Fibroblast of the aortic adventitia (primary cell): ENCODE results near the gene MDH2. TPM values are rescaled to one million over a fixed set of nuclear protein-coding genes. Genes with fewer than 3 reads are reported as not detected.
A peak's percentile ranks its signal among the peaks of the same experiment; 100 is the strongest.
"Not testable (repeated sequence)": the region's sequence is repeated elsewhere in the genome, so short reads cannot be mapped to it uniquely, and the experiment has no call there.

Source experiments
- DNase-seq: peaks from one replicate; pipeline ENCODE4 v3.0.0-alpha.2; 2010; ENCODE audit warnings: low read depth
- H3K4me3 ChIP-seq: 2 replicates; pipeline ENCODE4 v1.5.1; 2011; ENCODE audit warnings: low read depth, mild to moderate bottlenecking, control low read depth, low read length, moderate library complexity
- total RNA-seq: library from RNA; depleted of rRNA; stranded (reverse); fragments of >200 nt; gene quantifications from 2 replicates; pipeline ENCODE4 v1.2.3, GENCODE V29; 2012; ENCODE audit warnings: low replicate concordance
- TF ChIP-seq, protein P1 (sequence below): IDR thresholded peaks from 2 replicates; pipeline ENCODE4 v1.5.1; 2011; ENCODE audit warnings: mild to moderate bottlenecking, low read length, control low read depth, inconsistent platforms; ENCODE audit not compliant: insufficient read depth

MDH2 gene
- total RNA-seq, 1 donor = 43.8 TPM

DNA sequence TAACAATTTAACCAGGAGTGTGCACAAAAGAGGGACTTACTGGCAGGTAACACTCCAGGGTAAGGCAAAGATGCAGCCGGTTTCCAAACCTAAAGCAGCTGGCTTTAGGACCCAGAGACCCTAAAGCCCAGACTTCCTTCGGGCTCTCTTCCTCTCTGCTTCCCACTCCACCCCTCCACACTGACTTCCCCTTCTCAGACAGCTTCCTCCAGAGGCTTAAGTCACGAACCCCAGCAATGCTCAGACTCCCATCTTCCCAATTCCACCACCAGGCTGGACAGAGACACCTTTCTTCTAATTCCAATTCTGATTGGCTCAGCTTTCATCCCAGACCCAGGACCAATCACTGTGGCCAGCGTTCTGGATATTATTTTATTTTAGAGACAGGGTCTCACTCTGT is 24.9 kb upstream of the MDH2 start:
- TF ChIP-seq, protein P1, sequence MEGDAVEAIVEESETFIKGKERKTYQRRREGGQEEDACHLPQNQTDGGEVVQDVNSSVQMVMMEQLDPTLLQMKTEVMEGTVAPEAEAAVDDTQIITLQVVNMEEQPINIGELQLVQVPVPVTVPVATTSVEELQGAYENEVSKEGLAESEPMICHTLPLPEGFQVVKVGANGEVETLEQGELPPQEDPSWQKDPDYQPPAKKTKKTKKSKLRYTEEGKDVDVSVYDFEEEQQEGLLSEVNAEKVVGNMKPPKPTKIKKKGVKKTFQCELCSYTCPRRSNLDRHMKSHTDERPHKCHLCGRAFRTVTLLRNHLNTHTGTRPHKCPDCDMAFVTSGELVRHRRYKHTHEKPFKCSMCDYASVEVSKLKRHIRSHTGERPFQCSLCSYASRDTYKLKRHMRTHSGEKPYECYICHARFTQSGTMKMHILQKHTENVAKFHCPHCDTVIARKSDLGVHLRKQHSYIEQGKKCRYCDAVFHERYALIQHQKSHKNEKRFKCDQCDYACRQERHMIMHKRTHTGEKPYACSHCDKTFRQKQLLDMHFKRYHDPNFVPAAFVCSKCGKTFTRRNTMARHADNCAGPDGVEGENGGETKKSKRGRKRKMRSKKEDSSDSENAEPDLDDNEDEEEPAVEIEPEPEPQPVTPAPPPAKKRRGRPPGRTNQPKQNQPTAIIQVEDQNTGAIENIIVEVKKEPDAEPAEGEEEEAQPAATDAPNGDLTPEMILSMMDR = no peak
- H3K4me3 ChIP-seq = no peak overlapping the region
- DNase-seq = no peak

DNA sequence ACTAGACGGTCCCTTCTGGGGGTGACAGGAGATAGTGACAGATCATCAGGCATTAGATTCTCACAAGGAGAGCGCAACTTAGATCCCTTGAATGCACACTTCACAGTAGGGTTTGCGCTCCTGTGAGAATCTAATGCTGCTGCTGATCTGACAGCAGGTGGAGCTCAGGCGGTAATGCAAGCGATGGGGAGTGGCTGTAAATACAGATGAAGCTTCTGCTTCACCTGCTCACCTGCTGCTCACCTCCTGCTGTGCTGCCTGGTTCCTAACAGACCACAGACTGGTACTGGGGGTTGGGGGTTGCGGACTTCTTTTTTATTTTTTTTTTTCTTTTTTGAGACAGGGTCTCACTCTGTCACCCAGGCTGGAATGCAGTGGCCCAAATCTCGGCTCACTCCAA is 18.2 kb upstream of the MDH2 start:
- not testable (repeated sequence) for H3K4me3 ChIP-seq, DNase-seq

DNA sequence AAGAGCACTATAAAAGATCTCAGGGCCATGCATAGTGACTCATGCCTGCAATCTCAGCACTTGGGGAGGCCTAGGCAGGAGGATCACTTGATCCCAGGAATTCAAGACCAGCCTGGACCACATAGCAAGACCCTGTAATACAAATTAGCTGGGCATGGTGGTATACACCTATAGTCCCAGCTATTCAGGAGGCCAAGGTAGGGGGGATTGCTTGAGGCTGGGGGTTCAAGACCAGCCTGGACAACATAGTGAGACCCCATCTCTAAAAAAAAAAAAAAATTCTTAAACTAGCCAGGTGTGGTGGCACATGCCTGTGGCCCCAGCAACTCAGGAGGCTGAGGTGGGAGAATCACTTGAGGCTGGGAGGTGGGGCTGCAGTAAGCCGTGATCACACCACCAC is 15.9 kb upstream of the MDH2 start:
- DNase-seq = no peak
- H3K4me3 ChIP-seq = no peak overlapping the region
- TF ChIP-seq, protein P1 = no peak

DNA sequence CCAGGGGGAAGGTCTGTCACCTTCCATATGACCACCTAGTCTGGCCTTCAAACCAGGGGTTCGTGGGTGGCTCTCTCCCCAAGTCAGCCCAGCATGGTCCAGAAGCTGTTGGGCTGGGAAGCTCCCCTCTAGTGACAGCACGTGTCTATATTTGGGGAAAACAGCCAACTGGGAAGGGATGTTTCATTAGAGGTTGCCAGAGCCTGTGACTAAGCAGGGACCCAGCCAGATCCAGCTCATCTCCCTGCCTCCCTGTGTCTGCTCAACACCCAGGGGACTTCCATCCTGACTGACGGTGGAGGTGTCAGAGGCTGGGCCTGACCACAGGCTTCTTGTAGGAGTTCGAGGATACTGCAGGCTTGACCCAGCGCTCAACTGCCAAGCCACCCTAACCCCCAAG is 10.6 kb upstream of the MDH2 start:
- TF ChIP-seq, protein P1 = no peak
- no peak overlapping the region for H3K4me3 ChIP-seq
- DNase-seq = peak; percentile 39

DNA sequence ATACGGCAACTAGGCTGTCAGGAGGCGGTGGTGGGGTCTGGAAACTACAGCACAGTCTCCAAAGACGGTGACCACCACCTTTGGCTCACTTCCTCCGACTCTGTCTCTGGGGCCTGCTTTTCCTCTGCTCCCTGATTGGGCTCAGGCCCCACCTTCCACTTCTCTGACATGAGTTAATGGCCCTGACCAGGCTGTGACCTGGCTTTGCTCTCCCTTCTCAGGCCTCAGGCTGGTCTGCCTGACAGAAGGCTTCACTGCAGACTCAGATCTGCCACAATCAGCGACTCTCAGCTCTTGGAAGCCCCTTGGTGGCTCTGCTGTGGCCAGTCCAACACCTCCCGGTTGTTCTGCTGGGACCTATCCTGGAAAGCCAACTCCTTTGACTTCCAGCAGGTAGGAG is 7.8 kb upstream of the MDH2 start:
- DNase-seq = no peak
- H3K4me3 ChIP-seq = no peak overlapping the region
- TF ChIP-seq, protein P1 = no peak

DNA sequence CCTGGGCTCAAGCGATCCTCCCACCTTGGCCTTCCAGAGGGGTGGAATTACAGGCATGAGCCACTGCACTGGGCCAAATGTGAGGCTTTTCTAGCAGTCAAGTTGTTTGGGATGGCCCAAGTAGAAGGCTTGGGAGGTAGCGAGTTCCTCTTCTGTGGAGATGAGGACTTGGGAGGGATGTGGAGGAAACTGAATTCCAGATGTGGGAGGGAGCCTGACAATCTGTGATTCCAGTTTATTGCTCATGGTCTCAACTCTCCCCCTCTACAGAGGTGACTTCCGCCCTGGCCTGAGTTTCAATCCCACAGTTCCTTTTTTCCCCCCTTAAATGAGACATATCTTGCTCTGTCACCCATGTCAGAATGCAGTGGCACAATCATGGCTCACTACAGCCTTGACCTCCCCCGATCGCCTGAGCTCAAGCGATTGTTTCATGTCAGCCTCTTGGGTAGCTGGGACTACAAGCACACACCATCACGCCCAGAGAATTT is 3.5 kb upstream of the MDH2 start:
- no peak overlapping the region for H3K4me3 ChIP-seq
- TF ChIP-seq, protein P1 = no peak
- no peak for DNase-seq

DNA sequence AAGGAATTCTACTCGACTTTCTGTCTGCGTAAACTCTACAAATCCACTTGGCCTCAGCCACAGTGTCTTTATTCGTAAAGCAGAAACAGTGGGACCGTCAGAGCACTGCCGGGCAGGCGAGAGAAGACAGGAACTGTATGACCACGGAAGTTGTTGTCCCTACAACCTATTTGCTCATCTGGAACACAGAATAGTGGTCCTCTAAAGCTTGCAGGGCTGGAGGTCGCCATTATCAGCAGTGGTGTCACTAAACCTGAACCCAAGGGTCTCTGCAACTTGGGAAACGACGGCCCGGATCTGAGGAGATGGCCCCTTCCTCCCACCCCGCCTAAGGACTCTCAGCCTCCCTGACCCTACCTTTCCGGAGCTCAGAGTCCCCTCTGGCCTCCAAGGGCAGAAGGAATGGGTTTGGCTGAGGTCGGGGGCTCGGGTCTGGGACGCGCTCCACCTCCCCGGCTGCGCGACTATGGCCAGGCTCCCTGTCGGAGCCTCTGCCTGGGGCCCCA is 548 bp upstream of the MDH2 start:
- TF ChIP-seq, protein P1 = no peak
- peak overlapping the region; percentile 73 for H3K4me3 ChIP-seq
- no peak for DNase-seq
